OCI-LY7 (cell line): ENCODE measurements around the gene NACA. TPM values are rescaled to one million over a fixed set of nuclear protein-coding genes. Genes with fewer than 3 reads are reported as not detected.

Experiments
- BruUV-seq: library from RNA; stranded (reverse); fragments of 400-500 nt; replicated peaks from 2 replicates; lab custom pipeline; 2021; lab: Mats Ljungman, UMichigan
- CTCF ChIA-PET: fragments of 300-600 bp; sonication (Branson Sonifier 250); formaldehyde crosslinking; loops from one replicate; lab custom pipeline; 2022; ENCODE audit warnings: antibody characterized with exemption; ENCODE audit not compliant: unreplicated experiment; lab: Charles Lee
- POLR2A ChIA-PET: fragments of 300-600 bp; sonication (Branson Sonifier 250); formaldehyde crosslinking; loops from one replicate; lab custom pipeline; 2022; ENCODE audit warnings: antibody characterized with exemption; lab: Charles Lee
- DNase-seq: peaks from one replicate; pipeline ENCODE4 v3.0.0-alpha.2; 2015; ENCODE audit warnings: low spot score
- H2AFZ ChIP-seq: fragments of 200-600 bp; sonication (generic), shearing (Covaris generic); 2 replicates; pipeline ENCODE4 v1.6.1; 2014; ENCODE audit warnings: mild to moderate bottlenecking, antibody characterized with exemption, low read length, moderate library complexity
- H3K27ac ChIP-seq: fragments of 200-600 bp; sonication (generic); 2 replicates; pipeline ENCODE4 v1.5.1; 2014; ENCODE audit warnings: mixed run types, low read depth, mild to moderate bottlenecking, moderate library complexity, low read length, inconsistent platforms; ENCODE audit not compliant: poor library complexity, severe bottlenecking
- H3K36me3 ChIP-seq: fragments of 200-600 bp; sonication (generic); 2 replicates; pipeline ENCODE4 v1.6.1; 2014; ENCODE audit warnings: mild to moderate bottlenecking, antibody characterized with exemption, low read length, moderate library complexity, mixed read lengths; ENCODE audit not compliant: insufficient read depth
- H3K4me1 ChIP-seq: fragments of 200-600 bp; sonication (generic); 2 replicates; pipeline ENCODE4 v1.5.1; 2014; ENCODE audit warnings: mild to moderate bottlenecking, low read length; ENCODE audit not compliant: insufficient read depth, poor library complexity, severe bottlenecking
- H3K4me2 ChIP-seq: fragments of 200-600 bp; sonication (generic); 2 replicates; pipeline ENCODE4 v1.6.1; 2014; ENCODE audit warnings: mild to moderate bottlenecking, low read length
- H3K4me3 ChIP-seq: fragments of 200-600 bp; sonication (generic); 2 replicates; pipeline ENCODE4 v1.5.1; 2014; ENCODE audit warnings: mild to moderate bottlenecking, low read depth, low read length; ENCODE audit not compliant: poor library complexity, severe bottlenecking
- H3K79me2 ChIP-seq: fragments of 200-600 bp; sonication (generic); 2 replicates; pipeline ENCODE4 v1.6.1; 2016; ENCODE audit warnings: low read depth, mild to moderate bottlenecking, low read length, moderate library complexity, mixed read lengths; ENCODE audit not compliant: insufficient read depth
- H3K9me2 ChIP-seq: fragments of 200-600 bp; sonication (generic); 2 replicates; pipeline ENCODE4 v1.6.1; 2016; ENCODE audit warnings: mild to moderate bottlenecking, low read length, mixed read lengths; ENCODE audit not compliant: insufficient read depth
- H3K9me3 ChIP-seq: fragments of 200-600 bp; sonication (generic); 2 replicates; pipeline ENCODE4 v1.6.1; 2014; ENCODE audit warnings: mild to moderate bottlenecking, mixed run types, low read length, mixed read lengths
- H4K20me1 ChIP-seq: fragments of 200-600 bp; sonication (generic); 2 replicates; pipeline ENCODE4 v1.6.1; 2014; ENCODE audit warnings: mild to moderate bottlenecking, antibody characterized with exemption, low read length, moderate library complexity, mixed read lengths; ENCODE audit not compliant: insufficient read depth
- CTCF ChIP-seq: fragments of 200-600 bp; sonication (generic); conservative IDR thresholded peaks from 2 replicates; pipeline ENCODE4 v1.5.1; 2014; ENCODE audit warnings: mild to moderate bottlenecking, antibody characterized with exemption, low read length, moderate library complexity, mixed read lengths
- EZH2phosphoT487 ChIP-seq: fragments of 200-600 bp; sonication (generic); IDR thresholded peaks from 2 replicates; pipeline ENCODE4 v1.6.1; 2018; ENCODE audit warnings: low read depth, borderline replicate concordance, mild to moderate bottlenecking, mixed run types, antibody characterized with exemption, low read length, moderate library complexity, mixed read lengths
- intact Hi-C: fragments of 100-400 bp; cut with micrococcal nuclease; formaldehyde crosslinking; loops from one replicate; pipeline ENCODE4 v1.10.0; 2022; ENCODE audit not compliant: unreplicated experiment
- total RNA-seq, 2 experiments: library from RNA; depleted of rRNA in 1 of 2; stranded (reverse); fragments of >200 nt in 1 of 2; shearing (Covaris generic) in 1 of 2; gene quantifications; 2 replicates each; pipeline ENCODE4 v1.2.3, GENCODE V29; 2014 to 2022

Gene NACA
- total RNA-seq, 2 experiments from 2014 or later, result 892 to 1,723 TPM

GRCh38 chr12:56716933-56717880 lies 7.9 kb downstream of the NACA start:
- Histone ChIP-seq H3K9me2 (no peaks in the 10 kb centered on the region), H4K20me1 (peaks cover 50% of the 10 kb centered on the region), H3K4me3 (no peak overlapping the region), H3K79me2 (peaks cover 72% of the 10 kb centered on the region), H3K36me3 (peaks cover 97% of the 10 kb centered on the region), H3K27ac (peak overlapping the region; percentile 13), H3K9me3 (no peaks in the 10 kb centered on the region), H2AFZ (no peak overlapping the region), H3K4me2 (no peak overlapping the region), H3K4me1 (peaks cover 56% of the 10 kb centered on the region)
- POLR2A ChIA-PET, result interaction anchor here (0.7 to 1.1 kb wide), 4 partner anchors 11 to 81 kb away, joined by 3 to 8 read pairs (median 4); no protein-coding TSS in a partner anchor
- DNase-seq, result no peak
- intact Hi-C loops, result no loop called here
- CTCF ChIA-PET, result no interaction called here
- no TSS peak for BruUV-seq
- TF ChIP-seq EZH2phosphoT487 (no peak), CTCF (no peak)

- POLR2A ChIA-PET, result interaction anchor here (1.0 to 1.1 kb wide), 2 partner anchors 24 to 25 kb away, joined by 3 to 4 read pairs; no protein-coding TSS in a partner anchor
- Histone ChIP-seq H3K9me2 (no peaks in the 10 kb centered on the region), H3K36me3 (peaks cover 95% of the 10 kb centered on the region), H3K4me2 (0 out of 2 replicates have a peak overlapping the region, but pooled peaks have one; percentile 20), H3K27ac (peak overlapping the region; percentile 12), H3K79me2 (peaks cover 65% of the 10 kb centered on the region), H3K4me1 (peaks cover 49% of the 10 kb centered on the region), H3K9me3 (no peaks in the 10 kb centered on the region), H4K20me1 (peaks cover 42% of the 10 kb centered on the region), H2AFZ (no peak overlapping the region), H3K4me3 (no peak overlapping the region)
- TF ChIP-seq CTCF (no peak), EZH2phosphoT487 (no peak)
- BruUV-seq, result no TSS peak
- CTCF ChIA-PET, result no interaction called here
- no peak for DNase-seq
- intact Hi-C loops, result no loop called here
Measured at GRCh38 chr12:56716458-56716857, 8.6 kb downstream of the NACA start.
